Measurements from ENCODE around the gene STXBP1.
A peak's percentile ranks its signal among the peaks of the same experiment; 100 is the strongest.

The STXBP1 gene

GRCh38 chr9:127611899-127612790 lies at the start of gene STXBP1:
Gene STXBP1, plus strand, starts transcription at chr9:127612277. Its CDS starts 127 bp downstream, at chr9:127612404.
- peak; percentile 60 for DNase-seq (ENCODE audit: low read depth)

- no peak for DNase-seq (ENCODE audit: low read depth)
These were observed 49.7 kb upstream of the STXBP1 start for GRCh38 chr9:127562279-127562796.

- no peak for DNase-seq (ENCODE audit: low read depth)
These were observed 49.2 kb upstream of the STXBP1 start for GRCh38 chr9:127562841-127563401.

GRCh38 chr9:127563579-127563978 lies 48.5 kb upstream of the STXBP1 start:
- DNase-seq (ENCODE audit: low read depth): no peak

- DNase-seq (ENCODE audit: low read depth): no peak
These were observed 46.8 kb upstream of the STXBP1 start for GRCh38 chr9:127565231-127565630.

- DNase-seq (ENCODE audit: low read depth): no peak
These were observed 45.6 kb upstream of the STXBP1 start for GRCh38 chr9:127566351-127567001.

- no peak for DNase-seq (ENCODE audit: low read depth)
These were observed 44.9 kb upstream of the STXBP1 start for GRCh38 chr9:127567035-127567729.

GRCh38 chr9:127567730-127568617 lies 44.1 kb upstream of the STXBP1 start:
- DNase-seq (ENCODE audit: low read depth): no peak

GRCh38 chr9:127568618-127568970 lies 43.5 kb upstream of the STXBP1 start:
- no peak for DNase-seq (ENCODE audit: low read depth)

- DNase-seq (ENCODE audit: low read depth): peak; percentile 77
These were observed 42.8 kb upstream of the STXBP1 start for GRCh38 chr9:127568971-127569885.

- no peak for DNase-seq (ENCODE audit: low read depth)
These were observed 42.1 kb upstream of the STXBP1 start for GRCh38 chr9:127569886-127570401.

GRCh38 chr9:127570533-127571111 lies 41.5 kb upstream of the STXBP1 start:
- DNase-seq (ENCODE audit: low read depth): no peak

GRCh38 chr9:127571971-127572370 lies 40.1 kb upstream of the STXBP1 start:
- no peak for DNase-seq (ENCODE audit: low read depth)

GRCh38 chr9:127572961-127573721 lies 38.9 kb upstream of the STXBP1 start:
- no peak for DNase-seq (ENCODE audit: low read depth)

GRCh38 chr9:127574072-127574993 lies 37.7 kb upstream of the STXBP1 start:
- DNase-seq (ENCODE audit: low read depth): no peak

- no peak for DNase-seq (ENCODE audit: low read depth)
These were observed 36.0 kb upstream of the STXBP1 start for GRCh38 chr9:127575875-127576778.

All from GM04504 (cell line).